ENCODE results near the gene GNAL. TPM values are rescaled to one million over a fixed set of nuclear protein-coding genes. Genes with fewer than 3 reads are reported as not detected.

The GNAL gene
- total RNA-seq, 1 experiment from 2014 or later, result 24.0 TPM

DNA sequence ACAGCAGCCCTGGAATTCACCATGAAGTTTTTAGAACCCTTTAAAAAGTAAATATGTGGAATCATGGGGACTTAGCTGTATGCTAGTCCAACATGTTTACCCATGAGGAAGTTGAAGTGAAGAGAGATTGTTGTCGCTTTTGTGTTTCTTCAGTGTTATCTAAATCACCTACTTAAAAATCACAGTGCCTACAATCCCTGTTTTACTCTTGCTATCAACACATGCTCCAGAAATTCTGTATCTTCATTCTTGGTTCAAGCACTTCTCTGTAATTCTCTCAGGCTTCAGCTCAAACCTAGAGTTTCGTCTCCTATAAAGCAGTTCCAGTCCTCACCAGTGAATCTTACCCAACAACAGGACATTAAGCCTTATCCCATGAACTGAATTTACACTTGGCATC is 131.6 kb downstream of the GNAL start:
- Mint-ChIP-seq H3K4me1 (peaks cover 19 to 25% of the 10 kb centered on the region in 2 experiments), H3K9me3 (0 out of 5 replicates have a peak, but pooled peaks cover 0 to 3% of the 10 kb centered on the region in 2 experiments), H3K4me3 (no peak overlapping the region), H3K36me3 (ENCODE audit: insufficient read depth in 1 of 3, low read depth in 3 of 3) (peaks cover 0 to 4% (median 0%) of the 10 kb centered on the region in 3 experiments; a peak in 2 of 7 replicates), H3K27me3 (ENCODE audit: low read depth) (no peaks in the 10 kb centered on the region), H3K27ac (no peak overlapping the region; a peak in 1 of 7 replicates)
- no peaks in the 10 kb centered on the region for H3K23me2 ChIP-seq (ENCODE audit: insufficient read length, low read depth, low read length, poor library complexity, severe bottlenecking)
- H4K91ac ChIP-seq (ENCODE audit: insufficient read length, low read depth, low read length), result no peak overlapping the region
- H3K23ac ChIP-seq (ENCODE audit: insufficient read length, low read depth, low read length), result no peak overlapping the region
- H3K18ac ChIP-seq (ENCODE audit: insufficient read length, low read depth, low read length), result no peak overlapping the region
- no peak overlapping the region for H2BK120ac ChIP-seq (ENCODE audit: low read depth, low read length, poor library complexity, severe bottlenecking)
- no peak overlapping the region for H3K56ac ChIP-seq (ENCODE audit: insufficient read length, low read depth, low read length)
- WGBS (ENCODE audit: extremely low coverage, insufficient read length, low lambda C conversion rate), result no CpG with 5 or more reads among the region's 2 CpGs
- no peaks in the 10 kb centered on the region for H4K20me1 ChIP-seq (ENCODE audit: control insufficient read depth, insufficient read depth, insufficient read length)
- no peak overlapping the region for H4K5ac ChIP-seq (ENCODE audit: insufficient read length, low read depth, low read length)
- no peaks in the 10 kb centered on the region for H3K9me3 ChIP-seq (ENCODE audit: control insufficient read depth, low read depth, low read length)
- no peak overlapping the region for H3K9ac ChIP-seq (ENCODE audit: extremely low read depth, insufficient read length, low read length)
- H2BK12ac ChIP-seq (ENCODE audit: insufficient read length, low read depth, low read length), result no peak overlapping the region
- H3K79me2 ChIP-seq (ENCODE audit: insufficient read depth, low read length), result no peaks in the 10 kb centered on the region
- H3K4ac ChIP-seq (ENCODE audit: low read depth, low read length), result no peak overlapping the region
- H4K8ac ChIP-seq (replicated peaks; ENCODE audit: insufficient read length, low read depth, low read length), result no peak overlapping the region
- no peak overlapping the region for H2AK5ac ChIP-seq (ENCODE audit: insufficient read length, low read length)
- no peaks in the 10 kb centered on the region for H3K79me1 ChIP-seq (ENCODE audit: insufficient read depth, low read depth, low read length, poor library complexity, severe bottlenecking)
- peaks cover 2% of the 10 kb centered on the region; the same call in 1 of the 2 replicates for H3K4me1 ChIP-seq (ENCODE audit: insufficient read depth, low read length)
- H2AFZ ChIP-seq (ENCODE audit: low read length), result no peak overlapping the region
- H2BK5ac ChIP-seq (ENCODE audit: insufficient read length, low read length), result no peak overlapping the region
- H3K27me3 ChIP-seq (ENCODE audit: insufficient read depth, low read length), result no peaks in the 10 kb centered on the region
- no peak overlapping the region for H3K27ac ChIP-seq (ENCODE audit: insufficient read length, low read depth, low read length)
- no peak overlapping the region for H2BK20ac ChIP-seq (ENCODE audit: low read depth, low read length, poor library complexity, severe bottlenecking)
- H3K14ac ChIP-seq (ENCODE audit: insufficient read depth, low read length), result no peak overlapping the region
- no peak for DNase-seq
- H3K4me2 ChIP-seq (ENCODE audit: insufficient read depth, insufficient read length, low read length), result no peak overlapping the region
- TF ChIP-seq, protein P1, sequence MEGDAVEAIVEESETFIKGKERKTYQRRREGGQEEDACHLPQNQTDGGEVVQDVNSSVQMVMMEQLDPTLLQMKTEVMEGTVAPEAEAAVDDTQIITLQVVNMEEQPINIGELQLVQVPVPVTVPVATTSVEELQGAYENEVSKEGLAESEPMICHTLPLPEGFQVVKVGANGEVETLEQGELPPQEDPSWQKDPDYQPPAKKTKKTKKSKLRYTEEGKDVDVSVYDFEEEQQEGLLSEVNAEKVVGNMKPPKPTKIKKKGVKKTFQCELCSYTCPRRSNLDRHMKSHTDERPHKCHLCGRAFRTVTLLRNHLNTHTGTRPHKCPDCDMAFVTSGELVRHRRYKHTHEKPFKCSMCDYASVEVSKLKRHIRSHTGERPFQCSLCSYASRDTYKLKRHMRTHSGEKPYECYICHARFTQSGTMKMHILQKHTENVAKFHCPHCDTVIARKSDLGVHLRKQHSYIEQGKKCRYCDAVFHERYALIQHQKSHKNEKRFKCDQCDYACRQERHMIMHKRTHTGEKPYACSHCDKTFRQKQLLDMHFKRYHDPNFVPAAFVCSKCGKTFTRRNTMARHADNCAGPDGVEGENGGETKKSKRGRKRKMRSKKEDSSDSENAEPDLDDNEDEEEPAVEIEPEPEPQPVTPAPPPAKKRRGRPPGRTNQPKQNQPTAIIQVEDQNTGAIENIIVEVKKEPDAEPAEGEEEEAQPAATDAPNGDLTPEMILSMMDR (conservative IDR thresholded peaks at IDR 0.05), result no peak
- no peak overlapping the region for H3T11ph ChIP-seq (ENCODE audit: low read length)
- no peak overlapping the region for H2BK15ac ChIP-seq (ENCODE audit: low read depth, low read length)
